DMS53 (cell line): ENCODE measurements around the gene PTPA.
"Not testable (repeated sequence)": the region's sequence is repeated elsewhere in the genome, so short reads cannot be mapped to it uniquely, and the experiment has no call there.

Source experiments
- DNase-seq: peaks from one replicate; lab custom pipeline; 2025; lab: John Stamatoyannopoulos, UW

PTPA gene

GRCh38 chr9:129176701-129177442, 65.7 kb downstream of the PTPA start:
- peak; percentile 79 for DNase-seq

GRCh38 chr9:129177443-129177790, 66.2 kb downstream of the PTPA start:
- peak; percentile 79 for DNase-seq

- peak; percentile 98 for DNase-seq
Observed at GRCh38 chr9:129177791-129178567, 66.8 kb downstream of the PTPA start, which contains the start of gene IER5L. Gene IER5L (minus strand): TSS chr9:129178261. CDS start chr9:129178052, 209 bp downstream.

- peak; percentile 95 for DNase-seq
Observed at GRCh38 chr9:129178568-129179382, 67.6 kb downstream of the PTPA start.

GRCh38 chr9:129181246-129181645, 70.0 kb downstream of the PTPA start:
- no peak for DNase-seq

- no peak for DNase-seq
Observed at GRCh38 chr9:129182122-129182521, 70.9 kb downstream of the PTPA start.

GRCh38 chr9:129182625-129183494, 71.6 kb downstream of the PTPA start:
- DNase-seq = peak; percentile 44

- peak; percentile 25 for DNase-seq
Observed at GRCh38 chr9:129183495-129184218, 72.4 kb downstream of the PTPA start.

- DNase-seq = no peak
Observed at GRCh38 chr9:129184219-129184524, 73.0 kb downstream of the PTPA start.

GRCh38 chr9:129184596-129185122, 73.4 kb downstream of the PTPA start:
- DNase-seq = no peak

- no peak for DNase-seq
Observed at GRCh38 chr9:129185402-129185801, 74.2 kb downstream of the PTPA start.

- no peak for DNase-seq
Observed at GRCh38 chr9:129185991-129186390, 74.8 kb downstream of the PTPA start.

- no peak for DNase-seq
Observed at GRCh38 chr9:129187042-129187441, 75.8 kb downstream of the PTPA start.

GRCh38 chr9:129189971-129190370, 78.8 kb downstream of the PTPA start:
- DNase-seq = not testable (repeated sequence)

GRCh38 chr9:129191234-129191633, 80.0 kb downstream of the PTPA start:
- DNase-seq = no peak

GRCh38 chr9:129193655-129194054, 82.4 kb downstream of the PTPA start:
- no peak for DNase-seq

GRCh38 chr9:129194221-129194620, 83.0 kb downstream of the PTPA start:
- no peak for DNase-seq

- no peak for DNase-seq
Observed at GRCh38 chr9:129195606-129196005, 84.4 kb downstream of the PTPA start.

GRCh38 chr9:129197045-129197444, 85.8 kb downstream of the PTPA start:
- not testable (repeated sequence) for DNase-seq

- no peak for DNase-seq
Observed at GRCh38 chr9:129197978-129198318, 86.7 kb downstream of the PTPA start.
